GM12801 (cell line): Measurements from ENCODE around the gene SRR.

Experiments
- TF ChIP-seq, protein P1 (sequence below): IDR thresholded peaks from one replicate; pipeline ENCODE4 v1.5.1; 2011; ENCODE audit warnings: control low read depth; ENCODE audit not compliant: insufficient read length; ENCODE audit errors: extremely low read depth

SRR gene

GRCh38 chr17:2282297-2282873 is 21.4 kb upstream of the SRR start:
- TF ChIP-seq, protein P1, sequence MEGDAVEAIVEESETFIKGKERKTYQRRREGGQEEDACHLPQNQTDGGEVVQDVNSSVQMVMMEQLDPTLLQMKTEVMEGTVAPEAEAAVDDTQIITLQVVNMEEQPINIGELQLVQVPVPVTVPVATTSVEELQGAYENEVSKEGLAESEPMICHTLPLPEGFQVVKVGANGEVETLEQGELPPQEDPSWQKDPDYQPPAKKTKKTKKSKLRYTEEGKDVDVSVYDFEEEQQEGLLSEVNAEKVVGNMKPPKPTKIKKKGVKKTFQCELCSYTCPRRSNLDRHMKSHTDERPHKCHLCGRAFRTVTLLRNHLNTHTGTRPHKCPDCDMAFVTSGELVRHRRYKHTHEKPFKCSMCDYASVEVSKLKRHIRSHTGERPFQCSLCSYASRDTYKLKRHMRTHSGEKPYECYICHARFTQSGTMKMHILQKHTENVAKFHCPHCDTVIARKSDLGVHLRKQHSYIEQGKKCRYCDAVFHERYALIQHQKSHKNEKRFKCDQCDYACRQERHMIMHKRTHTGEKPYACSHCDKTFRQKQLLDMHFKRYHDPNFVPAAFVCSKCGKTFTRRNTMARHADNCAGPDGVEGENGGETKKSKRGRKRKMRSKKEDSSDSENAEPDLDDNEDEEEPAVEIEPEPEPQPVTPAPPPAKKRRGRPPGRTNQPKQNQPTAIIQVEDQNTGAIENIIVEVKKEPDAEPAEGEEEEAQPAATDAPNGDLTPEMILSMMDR, result no peak

DNA sequence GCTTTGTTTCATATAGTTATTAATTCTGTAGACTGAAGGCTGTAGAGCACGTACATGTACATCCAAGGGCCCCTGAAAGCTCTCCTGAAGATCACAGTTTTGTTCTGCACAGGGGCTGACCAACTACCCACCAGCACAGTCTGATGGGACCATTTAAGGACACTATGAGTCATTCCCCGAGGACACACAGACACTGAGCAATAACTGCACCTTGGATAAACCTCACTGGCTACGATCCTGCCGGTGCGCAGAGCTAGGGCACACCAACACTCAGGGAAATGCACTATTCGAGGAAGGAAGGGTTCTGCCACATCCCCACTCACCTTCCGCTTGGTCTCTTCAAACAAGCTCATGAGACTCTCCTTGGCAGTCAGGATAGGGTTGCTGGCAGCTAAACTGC is 20.4 kb upstream of the SRR start:
- TF ChIP-seq, protein P1, result no peak

DNA sequence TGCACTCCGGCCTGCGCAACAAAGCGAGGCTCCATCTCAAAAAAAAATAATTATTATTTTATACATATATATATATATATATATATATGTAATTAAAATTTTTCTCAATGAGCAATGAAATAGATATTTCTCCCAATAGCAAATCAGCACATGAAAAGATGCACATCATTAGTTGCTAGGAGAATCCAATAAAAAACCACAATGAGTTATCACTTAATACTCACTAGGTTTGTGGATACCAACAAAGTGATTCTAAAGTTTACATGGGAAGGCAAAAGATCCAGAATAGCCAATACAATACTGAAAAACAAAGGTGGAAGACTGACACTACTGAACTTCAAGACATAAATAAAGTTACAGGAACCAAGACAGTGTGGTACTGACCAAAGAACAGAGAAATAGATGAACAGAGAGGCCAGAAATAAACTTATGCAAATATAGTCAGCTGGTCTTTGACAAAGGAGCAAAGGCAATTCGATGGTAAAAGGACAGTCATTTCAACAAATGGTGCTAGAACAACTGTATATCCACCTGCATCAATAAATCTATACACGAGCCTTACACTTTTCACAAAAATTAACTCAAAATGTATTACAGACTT is 13.8 kb upstream of the SRR start:
- TF ChIP-seq, protein P1, result no peak

GRCh38 chr17:2292100-2292499 is 11.7 kb upstream of the SRR start:
- TF ChIP-seq, protein P1, result no peak

- TF ChIP-seq, protein P1, result no peak
These were observed 8.2 kb upstream of the SRR start for GRCh38 chr17:2295575-2295974.

DNA sequence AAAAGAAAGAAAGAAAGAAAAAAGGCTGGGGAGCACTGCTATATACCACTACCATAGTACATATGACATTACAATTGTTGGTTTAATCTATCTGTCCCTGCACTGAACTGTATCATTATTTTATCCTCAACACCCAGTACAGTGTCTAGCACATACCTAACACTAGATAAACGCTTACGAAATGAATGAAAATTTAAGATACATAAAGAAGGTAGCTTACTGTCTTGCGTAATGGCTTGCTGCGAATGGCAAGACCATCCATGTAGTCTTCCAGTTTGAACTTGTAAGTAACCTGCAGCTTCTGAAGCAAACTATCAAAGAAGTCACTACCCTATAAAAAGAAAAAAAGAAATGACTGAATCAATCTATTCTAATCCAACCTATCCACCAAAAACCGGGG is 6.7 kb upstream of the SRR start:
- TF ChIP-seq, protein P1, result no peak

DNA sequence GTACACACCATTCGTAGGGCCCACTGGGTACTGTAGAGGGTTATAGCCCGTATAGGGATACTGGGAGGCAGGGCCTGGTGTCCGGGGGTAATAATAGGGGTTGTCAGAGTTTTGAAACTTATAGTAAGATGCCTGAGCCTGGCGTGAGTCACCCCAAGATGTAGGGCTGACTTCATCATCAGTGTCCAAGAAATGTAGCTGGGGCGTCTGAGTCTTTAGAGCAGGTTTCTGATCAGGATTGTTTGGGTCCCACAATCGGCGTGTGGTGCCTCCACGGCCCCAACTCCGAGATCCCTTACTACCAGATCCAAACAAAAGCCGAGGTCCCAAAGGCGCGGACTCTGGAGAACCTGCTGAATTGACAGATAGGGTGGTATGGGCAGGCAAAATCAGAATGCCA is 4.6 kb upstream of the SRR start:
- TF ChIP-seq, protein P1, result no peak
